GM19099 (cell line): ENCODE measurements around the gene CHST13.

Experiments
- POLR2A ChIP-seq: IDR thresholded peaks from 3 replicates; pipeline ENCODE4 v1.6.1; 2011; ENCODE audit warnings: low read depth; ENCODE audit not compliant: insufficient read length; ENCODE audit errors: extremely low read depth

Gene CHST13

GRCh38 chr3:126524429-126524988, 554 bp downstream of the CHST13 start:
- TF ChIP-seq POLR2A, result no peak

- no peak for TF ChIP-seq POLR2A
Observed at GRCh38 chr3:126525091-126525852, 1.3 kb downstream of the CHST13 start.

GRCh38 chr3:126525853-126526667, 2.1 kb downstream of the CHST13 start:
- TF ChIP-seq POLR2A, result no peak

GRCh38 chr3:126526668-126527005, 2.7 kb downstream of the CHST13 start:
- TF ChIP-seq POLR2A, result no peak

- TF ChIP-seq POLR2A, result no peak
Observed at GRCh38 chr3:126527006-126527405, 3.1 kb downstream of the CHST13 start.

GRCh38 chr3:126527455-126528211, 3.7 kb downstream of the CHST13 start:
- no peak for TF ChIP-seq POLR2A

- no peak for TF ChIP-seq POLR2A
Observed at GRCh38 chr3:126528419-126528799, 4.5 kb downstream of the CHST13 start.

- no peak for TF ChIP-seq POLR2A
Observed at GRCh38 chr3:126528800-126529541, 5.0 kb downstream of the CHST13 start.

- TF ChIP-seq POLR2A, result no peak
Observed at GRCh38 chr3:126529585-126530170, 5.7 kb downstream of the CHST13 start.

GRCh38 chr3:126530171-126531050, 6.5 kb downstream of the CHST13 start:
- no peak for TF ChIP-seq POLR2A

- no peak for TF ChIP-seq POLR2A
Observed at GRCh38 chr3:126531051-126531330, 7.0 kb downstream of the CHST13 start.

GRCh38 chr3:126533506-126533905, 9.6 kb downstream of the CHST13 start:
- no peak for TF ChIP-seq POLR2A

- no peak for TF ChIP-seq POLR2A
Observed at GRCh38 chr3:126535636-126536035, 11.7 kb downstream of the CHST13 start.
